CD14-positive monocyte (primary cell): ENCODE data around the gene CHRNE. TPM values are rescaled to one million over a fixed set of nuclear protein-coding genes. Genes with fewer than 3 reads are reported as not detected.

Experiments used
- DNase-seq, 3 donors: peaks; one replicate each; pipeline ENCODE4 v3.0.0-alpha.2; 2011 to 2022
- H2AFZ ChIP-seq: 2 replicates; pipeline ENCODE4 v1.6.0; 2012; ENCODE audit warnings: mild to moderate bottlenecking, low read depth, low read length, inconsistent platforms; ENCODE audit not compliant: insufficient read depth, poor library complexity, severe bottlenecking
- H3K27ac ChIP-seq, 2 donors: 1 replicate in 1 of 2; 2 replicates in 1 of 2; pipeline ENCODE4 v1.5.1; 2012 to 2013; ENCODE audit warnings: low read length in 2 of 2, control low read depth in 1 of 2, inconsistent platforms in 1 of 2, low read depth in 1 of 2, mild to moderate bottlenecking in 1 of 2
- H3K27me3 ChIP-seq, 2 donors: one replicate each; pipeline versions ENCODE4 v1.6.0 to v1.6.1; 2011 to 2013; ENCODE audit warnings: low read length in 2 of 2; ENCODE audit not compliant: control insufficient read depth in 2 of 2, insufficient read depth in 2 of 2
- H3K36me3 ChIP-seq, 2 donors: replicated peaks in 1 of 2; 1 replicate in 1 of 2; 2 replicates in 1 of 2; pipeline versions ENCODE4 v1.5.1 to v1.6.1; 2012 to 2013; ENCODE audit warnings: low read length in 2 of 2, control low read depth in 1 of 2, inconsistent platforms in 1 of 2, mild to moderate bottlenecking in 1 of 2; ENCODE audit not compliant: insufficient read depth in 2 of 2, control insufficient read depth in 1 of 2
- H3K4me1 ChIP-seq, 2 donors: 1 replicate in 1 of 2; 2 replicates in 1 of 2; pipeline versions ENCODE4 v1.5.1 to v1.6.1; 2012 to 2013; ENCODE audit warnings: low read length in 2 of 2, control low read depth in 1 of 2, inconsistent platforms in 1 of 2, mild to moderate bottlenecking in 1 of 2, moderate library complexity in 1 of 2; ENCODE audit not compliant: insufficient read depth in 2 of 2, control insufficient read depth in 1 of 2
- H3K4me2 ChIP-seq: replicated peaks from 2 replicates; pipeline ENCODE3; 2012; ENCODE audit warnings: low read length, moderate library complexity, mild to moderate bottlenecking; ENCODE audit not compliant: poor library complexity, severe bottlenecking; ENCODE audit errors: extremely low read depth
- H3K4me3 ChIP-seq, 3 experiments: fragments of 200-600 bp in 1 of 3; sonication (generic) in 1 of 3; replicated peaks in 1 of 3; 1 replicate in 2 of 3; 2 replicates in 1 of 3; pipeline ENCODE4 v1.5.1; 2011 to 2013; ENCODE audit warnings: low read length in 3 of 3, mild to moderate bottlenecking in 3 of 3, control low read depth in 2 of 3, low read depth in 2 of 3, inconsistent platforms in 1 of 3, moderate library complexity in 1 of 3
- H3K79me2 ChIP-seq: 2 replicates; pipeline ENCODE4 v1.6.0; 2012; ENCODE audit warnings: mild to moderate bottlenecking, control low read depth, inconsistent platforms, low read length, moderate library complexity; ENCODE audit not compliant: insufficient read depth
- H3K9ac ChIP-seq: 2 replicates; pipeline ENCODE4 v1.6.0; 2017; ENCODE audit warnings: low read length, mild to moderate bottlenecking; ENCODE audit not compliant: insufficient read depth, poor library complexity, severe bottlenecking
- H3K9me3 ChIP-seq, 2 donors: replicated peaks in 1 of 2; 1 replicate in 1 of 2; 2 replicates in 1 of 2; pipeline versions ENCODE4 v1.5.1 to v1.6.1; 2012 to 2013; ENCODE audit warnings: low read length in 2 of 2, control low read depth in 1 of 2; ENCODE audit not compliant: control insufficient read depth in 1 of 2, insufficient read depth in 1 of 2
- H4K20me1 ChIP-seq: 2 replicates; pipeline ENCODE4 v1.6.0; 2012; ENCODE audit warnings: mild to moderate bottlenecking, low read length, control low read depth, moderate library complexity; ENCODE audit not compliant: insufficient read depth
- H3K27ac Mint-ChIP-seq, 7 donors: one replicate each; pipeline ENCODE4 v1.8.0; 2020; ENCODE audit warnings: mild to moderate bottlenecking in 7 of 7, mixed read lengths in 7 of 7, moderate library complexity in 6 of 7, inconsistent platforms in 2 of 7
- H3K27me3 Mint-ChIP-seq, 3 donors: one replicate each; pipeline ENCODE4 v1.8.0; 2021 to 2022; ENCODE audit warnings: low read depth in 3 of 3, mild to moderate bottlenecking in 3 of 3, mixed read lengths in 3 of 3, moderate library complexity in 3 of 3, inconsistent platforms in 1 of 3
- H3K36me3 Mint-ChIP-seq, 2 donors: one replicate each; pipeline ENCODE4 v1.8.0; 2020; ENCODE audit warnings: mixed read lengths in 2 of 2, inconsistent platforms in 1 of 2, mild to moderate bottlenecking in 1 of 2
- H3K4me1 Mint-ChIP-seq: one replicate; pipeline ENCODE4 v1.8.0; 2020; ENCODE audit warnings: mild to moderate bottlenecking, mixed read lengths
- H3K4me3 Mint-ChIP-seq, 2 donors: one replicate each; pipeline ENCODE4 v1.8.0; 2020; ENCODE audit warnings: mild to moderate bottlenecking in 2 of 2, mixed read lengths in 2 of 2, moderate library complexity in 1 of 2
- H3K9me3 Mint-ChIP-seq, 7 donors: one replicate each; pipeline ENCODE4 v1.8.0; 2020 to 2022; ENCODE audit warnings: mixed read lengths in 7 of 7, mild to moderate bottlenecking in 6 of 7, moderate library complexity in 6 of 7, inconsistent platforms in 2 of 7
- CTCF ChIP-seq: fragments of 200-600 bp; IDR thresholded peaks from one replicate; pipeline ENCODE4 v1.8.0; 2022; ENCODE audit warnings: antibody characterized with exemption, mild to moderate bottlenecking
- WGBS: methylation state at CpG from one replicate; pipeline ENCODE4 v1.1.5; 2013; ENCODE audit warnings: missing lambda C conversion rate; ENCODE audit not compliant: insufficient coverage; 5-methylcytosine and 5-hydroxymethylcytosine counted together
- intact Hi-C, 2 donors: fragments of 100-400 bp; cut with micrococcal nuclease; formaldehyde crosslinking; loops; one replicate each; pipeline versions ENCODE4 v1.15.0 to v1.15.1; 2023
- polyA plus RNA-seq, 3 donors: library from polyadenylated mRNA; depleted of rRNA in 1 of 3; unstranded in 2 of 3; stranded (reverse) in 1 of 3; fragments of 300-500 nt in 2 of 3; fragments of >200 nt in 1 of 3; fragmentation: Illumina TruSeq in 2 of 3; gene quantifications; 1 replicate in 2 of 3; 2 replicates in 1 of 3; pipeline ENCODE4 v1.2.3, GENCODE V29; 2012 to 2021

Gene CHRNE
- polyA plus RNA-seq, 3 donors = 0.54 to 12.6 (median 2.1) TPM

DNA sequence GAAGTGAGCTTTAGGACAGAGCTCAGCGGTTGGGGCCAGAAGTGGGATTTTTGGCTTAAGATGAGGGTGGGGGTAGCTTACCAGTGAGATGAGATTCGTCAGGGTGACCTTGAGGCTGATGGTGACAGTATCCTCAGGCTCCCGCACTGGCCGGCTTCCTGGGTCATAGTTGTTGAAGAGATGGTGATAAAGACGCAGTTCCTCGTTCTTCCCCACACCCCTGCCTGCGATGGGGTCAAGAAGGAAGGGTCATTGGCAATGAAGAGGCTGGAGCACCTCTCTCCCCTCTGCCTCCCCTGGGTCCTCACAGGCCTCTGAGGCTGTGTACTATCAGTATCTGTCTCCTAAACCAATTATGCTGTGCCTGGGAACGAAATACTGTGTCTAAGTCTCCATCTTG, 358 bp downstream of the CHRNE start:
- H4K20me1 ChIP-seq = no peaks in the 10 kb centered on the region
- Mint-ChIP-seq H3K36me3 (peaks cover 7 to 12% of the 10 kb centered on the region in 2 donors), H3K4me1 (peaks cover 43% of the 10 kb centered on the region), H3K4me3 (peak overlapping the region; percentile 58 to 68), H3K9me3 (peaks cover 0 to 10% (median 3%) of the 10 kb centered on the region in 7 donors), H3K27me3 (peaks cover 41 to 63% (median 59%) of the 10 kb centered on the region in 3 donors), H3K27ac (peak overlapping the region; percentile 71 to 96 (median 85))
- intact Hi-C loops = loop anchor here (5.0 to 10.0 kb wide), 2 partner anchors 45 to 162 kb away; partner anchors contain the start of gene PFN1 (in 1 of the 2)
- H3K79me2 ChIP-seq = no peaks in the 10 kb centered on the region
- TF ChIP-seq CTCF = no peak
- H3K4me1 ChIP-seq = peaks cover 47 to 52% of the 10 kb centered on the region in 2 donors
- H3K4me3 ChIP-seq = peak overlapping the region in 1 of 3 experiments; percentile 83
- peak overlapping the region; percentile 49 for H3K9ac ChIP-seq
- H2AFZ ChIP-seq = no peak overlapping the region
- H3K27ac ChIP-seq = peak overlapping the region in 1 of 2 donors; percentile 80
- no peaks in the 10 kb centered on the region for H3K9me3 ChIP-seq
- peaks cover under 1 to 2% of the 10 kb centered on the region in 2 donors for H3K36me3 ChIP-seq
- H3K4me2 ChIP-seq = peak overlapping the region; percentile 89
- WGBS = 54% methylated on average over 3 of the region's 8 CpGs
- DNase-seq = peak in 1 of 3 donors; percentile 20
- H3K27me3 ChIP-seq = peaks cover 0 to 26% of the 10 kb centered on the region in 2 donors

DNA sequence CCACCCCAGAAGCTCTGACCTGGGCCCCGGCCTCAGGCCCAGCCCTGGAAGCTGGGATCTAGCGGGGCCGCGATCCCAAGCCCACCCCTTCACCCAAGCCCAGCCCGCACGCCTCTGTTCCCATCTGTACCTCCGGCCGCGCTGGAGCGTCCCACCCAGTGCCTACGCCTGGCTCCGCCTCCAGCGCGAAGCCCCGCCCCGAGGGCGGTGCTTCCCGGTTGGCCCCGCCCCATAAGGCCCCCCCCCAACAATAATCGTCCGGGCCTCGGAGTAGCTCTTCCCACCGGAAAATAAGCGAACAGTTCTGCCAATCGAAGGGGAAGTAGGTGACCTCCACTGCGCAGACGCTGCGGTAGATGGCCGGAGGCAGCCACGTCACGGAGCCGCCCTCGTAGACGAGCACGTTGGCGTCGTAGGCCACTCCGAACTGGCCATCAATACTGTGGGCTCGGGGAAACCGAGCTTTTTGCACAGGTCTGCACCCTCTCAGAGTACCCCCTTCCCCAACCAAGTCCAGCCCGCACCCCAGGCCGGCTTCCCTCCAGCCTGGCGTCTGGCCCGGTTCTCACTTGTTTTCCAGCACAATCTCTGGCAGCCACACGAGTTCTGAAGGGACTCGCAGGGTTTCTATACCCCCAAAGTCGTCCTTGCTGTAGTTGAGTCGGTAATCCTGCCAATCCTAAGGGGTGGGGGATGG, 1.1 kb downstream of the CHRNE start:
- DNase-seq = peak; percentile 84 to 92 (median 89)
- Histone ChIP-seq H3K4me2 (peak overlapping the region; percentile 89), H3K27me3 (peaks cover 0 to 26% of the 10 kb centered on the region in 2 donors), H2AFZ (no peak overlapping the region), H3K9ac (peak overlapping the region; percentile 65), H3K4me3 (peak overlapping the region; percentile 21 to 83 (median 30)), H3K4me1 (peaks cover 47 to 52% of the 10 kb centered on the region in 2 donors), H4K20me1 (no peaks in the 10 kb centered on the region), H3K27ac (peak overlapping the region; percentile 33 to 80), H3K9me3 (no peaks in the 10 kb centered on the region), H3K79me2 (no peaks in the 10 kb centered on the region), H3K36me3 (peaks cover 8 to 10% of the 10 kb centered on the region in 2 donors)
- 34% methylated on average over 35 of the region's 48 CpGs for WGBS
- H3K27ac Mint-ChIP-seq = peak overlapping the region; percentile 71 to 97 (median 91)
- H3K36me3 Mint-ChIP-seq = peaks cover 15 to 19% of the 10 kb centered on the region in 2 donors
- H3K27me3 Mint-ChIP-seq = peaks cover 41 to 61% (median 54%) of the 10 kb centered on the region in 3 donors
- peaks cover 43% of the 10 kb centered on the region for H3K4me1 Mint-ChIP-seq
- TF ChIP-seq CTCF = no peak
- H3K4me3 Mint-ChIP-seq = peak overlapping the region; percentile 89 to 91
- peaks cover 0 to 12% (median 3%) of the 10 kb centered on the region in 7 donors for H3K9me3 Mint-ChIP-seq
- intact Hi-C loops = loop anchor here (1.0 to 10.0 kb wide), 3 partner anchors 46 to 163 kb away; partner anchors contain the start of genes PFN1 (in 1 of the 2) and SPAG7 (in 1 of the 2)
